CD14-positive monocyte (primary cell): ENCODE measurements around the gene CYP19A1. TPM values are rescaled to one million over a fixed set of nuclear protein-coding genes. Genes with fewer than 3 reads are reported as not detected.

Experiments used
- DNase-seq, 3 donors: peaks; one replicate each; pipeline ENCODE4 v3.0.0-alpha.2; 2011 to 2022
- H2AFZ ChIP-seq: 2 replicates; pipeline ENCODE4 v1.6.0; 2012; ENCODE audit warnings: mild to moderate bottlenecking, low read depth, low read length, inconsistent platforms; ENCODE audit not compliant: insufficient read depth, poor library complexity, severe bottlenecking
- H3K27ac ChIP-seq, 2 donors: 1 replicate in 1 of 2; 2 replicates in 1 of 2; pipeline ENCODE4 v1.5.1; 2012 to 2013; ENCODE audit warnings: low read length in 2 of 2, control low read depth in 1 of 2, inconsistent platforms in 1 of 2, low read depth in 1 of 2, mild to moderate bottlenecking in 1 of 2
- H3K27me3 ChIP-seq, 2 donors: one replicate each; pipeline versions ENCODE4 v1.6.0 to v1.6.1; 2011 to 2013; ENCODE audit warnings: low read length in 2 of 2; ENCODE audit not compliant: control insufficient read depth in 2 of 2, insufficient read depth in 2 of 2
- H3K36me3 ChIP-seq, 2 donors: replicated peaks in 1 of 2; 1 replicate in 1 of 2; 2 replicates in 1 of 2; pipeline versions ENCODE4 v1.5.1 to v1.6.1; 2012 to 2013; ENCODE audit warnings: low read length in 2 of 2, control low read depth in 1 of 2, inconsistent platforms in 1 of 2, mild to moderate bottlenecking in 1 of 2; ENCODE audit not compliant: insufficient read depth in 2 of 2, control insufficient read depth in 1 of 2
- H3K4me1 ChIP-seq, 2 donors: 1 replicate in 1 of 2; 2 replicates in 1 of 2; pipeline versions ENCODE4 v1.5.1 to v1.6.1; 2012 to 2013; ENCODE audit warnings: low read length in 2 of 2, control low read depth in 1 of 2, inconsistent platforms in 1 of 2, mild to moderate bottlenecking in 1 of 2, moderate library complexity in 1 of 2; ENCODE audit not compliant: insufficient read depth in 2 of 2, control insufficient read depth in 1 of 2
- H3K4me2 ChIP-seq: replicated peaks from 2 replicates; pipeline ENCODE3; 2012; ENCODE audit warnings: low read length, moderate library complexity, mild to moderate bottlenecking; ENCODE audit not compliant: poor library complexity, severe bottlenecking; ENCODE audit errors: extremely low read depth
- H3K4me3 ChIP-seq, 3 experiments: fragments of 200-600 bp in 1 of 3; sonication (generic) in 1 of 3; replicated peaks in 1 of 3; 1 replicate in 2 of 3; 2 replicates in 1 of 3; pipeline ENCODE4 v1.5.1; 2011 to 2013; ENCODE audit warnings: low read length in 3 of 3, mild to moderate bottlenecking in 3 of 3, control low read depth in 2 of 3, low read depth in 2 of 3, inconsistent platforms in 1 of 3, moderate library complexity in 1 of 3
- H3K79me2 ChIP-seq: 2 replicates; pipeline ENCODE4 v1.6.0; 2012; ENCODE audit warnings: mild to moderate bottlenecking, control low read depth, inconsistent platforms, low read length, moderate library complexity; ENCODE audit not compliant: insufficient read depth
- H3K9ac ChIP-seq: 2 replicates; pipeline ENCODE4 v1.6.0; 2017; ENCODE audit warnings: low read length, mild to moderate bottlenecking; ENCODE audit not compliant: insufficient read depth, poor library complexity, severe bottlenecking
- H3K9me3 ChIP-seq, 2 donors: replicated peaks in 1 of 2; 1 replicate in 1 of 2; 2 replicates in 1 of 2; pipeline versions ENCODE4 v1.5.1 to v1.6.1; 2012 to 2013; ENCODE audit warnings: low read length in 2 of 2, control low read depth in 1 of 2; ENCODE audit not compliant: control insufficient read depth in 1 of 2, insufficient read depth in 1 of 2
- H4K20me1 ChIP-seq: 2 replicates; pipeline ENCODE4 v1.6.0; 2012; ENCODE audit warnings: mild to moderate bottlenecking, low read length, control low read depth, moderate library complexity; ENCODE audit not compliant: insufficient read depth
- H3K27ac Mint-ChIP-seq, 7 donors: one replicate each; pipeline ENCODE4 v1.8.0; 2020; ENCODE audit warnings: mild to moderate bottlenecking in 7 of 7, mixed read lengths in 7 of 7, moderate library complexity in 6 of 7, inconsistent platforms in 2 of 7
- H3K27me3 Mint-ChIP-seq, 3 donors: one replicate each; pipeline ENCODE4 v1.8.0; 2021 to 2022; ENCODE audit warnings: low read depth in 3 of 3, mild to moderate bottlenecking in 3 of 3, mixed read lengths in 3 of 3, moderate library complexity in 3 of 3, inconsistent platforms in 1 of 3
- H3K36me3 Mint-ChIP-seq, 2 donors: one replicate each; pipeline ENCODE4 v1.8.0; 2020; ENCODE audit warnings: mixed read lengths in 2 of 2, inconsistent platforms in 1 of 2, mild to moderate bottlenecking in 1 of 2
- H3K4me1 Mint-ChIP-seq: one replicate; pipeline ENCODE4 v1.8.0; 2020; ENCODE audit warnings: mild to moderate bottlenecking, mixed read lengths
- H3K4me3 Mint-ChIP-seq, 2 donors: one replicate each; pipeline ENCODE4 v1.8.0; 2020; ENCODE audit warnings: mild to moderate bottlenecking in 2 of 2, mixed read lengths in 2 of 2, moderate library complexity in 1 of 2
- H3K9me3 Mint-ChIP-seq, 7 donors: one replicate each; pipeline ENCODE4 v1.8.0; 2020 to 2022; ENCODE audit warnings: mixed read lengths in 7 of 7, mild to moderate bottlenecking in 6 of 7, moderate library complexity in 6 of 7, inconsistent platforms in 2 of 7
- CTCF ChIP-seq: fragments of 200-600 bp; IDR thresholded peaks from one replicate; pipeline ENCODE4 v1.8.0; 2022; ENCODE audit warnings: antibody characterized with exemption, mild to moderate bottlenecking
- WGBS: methylation state at CpG from one replicate; pipeline ENCODE4 v1.1.5; 2013; ENCODE audit warnings: missing lambda C conversion rate; ENCODE audit not compliant: insufficient coverage; 5-methylcytosine and 5-hydroxymethylcytosine counted together
- intact Hi-C, 2 donors: fragments of 100-400 bp; cut with micrococcal nuclease; formaldehyde crosslinking; loops; one replicate each; pipeline versions ENCODE4 v1.15.0 to v1.15.1; 2023
- polyA plus RNA-seq, 3 donors: library from polyadenylated mRNA; depleted of rRNA in 1 of 3; unstranded in 2 of 3; stranded (reverse) in 1 of 3; fragments of 300-500 nt in 2 of 3; fragments of >200 nt in 1 of 3; fragmentation: Illumina TruSeq in 2 of 3; gene quantifications; 1 replicate in 2 of 3; 2 replicates in 1 of 3; pipeline ENCODE4 v1.2.3, GENCODE V29; 2012 to 2021

Gene CYP19A1
- polyA plus RNA-seq, 3 donors, result not detected

- H3K9me3 Mint-ChIP-seq, result peaks cover 0 to under 1% (median 0%) of the 10 kb centered on the region in 7 donors
- H3K27ac Mint-ChIP-seq, result peak overlapping the region in 2 of 7 donors; percentile 35 to 72
- Histone ChIP-seq H3K4me2 (peak overlapping the region; percentile 54), H3K36me3 (no peaks in the 10 kb centered on the region), H4K20me1 (no peaks in the 10 kb centered on the region), H3K27ac (peak overlapping the region in 1 of 2 donors; percentile 32), H3K9ac (no peak overlapping the region), H3K79me2 (no peaks in the 10 kb centered on the region), H3K9me3 (no peaks in the 10 kb centered on the region), H2AFZ (no peak overlapping the region), H3K27me3 (no peaks in the 10 kb centered on the region), H3K4me3 (peak overlapping the region in 1 of 3 experiments; percentile 34), H3K4me1 (peaks cover 64 to 77% of the 10 kb centered on the region in 2 donors)
- intact Hi-C loops, result no loop called here
- H3K4me1 Mint-ChIP-seq, result peaks cover 69% of the 10 kb centered on the region
- H3K36me3 Mint-ChIP-seq, result peaks cover 0 to 2% of the 10 kb centered on the region in 2 donors
- WGBS, result no CpG with 5 or more reads among the region's 4 CpGs
- peaks cover 0 to 1% (median 0%) of the 10 kb centered on the region in 3 donors for H3K27me3 Mint-ChIP-seq
- DNase-seq, result peak in 1 of 3 donors; percentile 28
- TF ChIP-seq CTCF, result no peak
- H3K4me3 Mint-ChIP-seq, result peak overlapping the region in 1 of 2 donors; percentile 64
These were observed 151.5 kb downstream of the CYP19A1 start for GRCh38 chr15:51186891-51187290.

DNA sequence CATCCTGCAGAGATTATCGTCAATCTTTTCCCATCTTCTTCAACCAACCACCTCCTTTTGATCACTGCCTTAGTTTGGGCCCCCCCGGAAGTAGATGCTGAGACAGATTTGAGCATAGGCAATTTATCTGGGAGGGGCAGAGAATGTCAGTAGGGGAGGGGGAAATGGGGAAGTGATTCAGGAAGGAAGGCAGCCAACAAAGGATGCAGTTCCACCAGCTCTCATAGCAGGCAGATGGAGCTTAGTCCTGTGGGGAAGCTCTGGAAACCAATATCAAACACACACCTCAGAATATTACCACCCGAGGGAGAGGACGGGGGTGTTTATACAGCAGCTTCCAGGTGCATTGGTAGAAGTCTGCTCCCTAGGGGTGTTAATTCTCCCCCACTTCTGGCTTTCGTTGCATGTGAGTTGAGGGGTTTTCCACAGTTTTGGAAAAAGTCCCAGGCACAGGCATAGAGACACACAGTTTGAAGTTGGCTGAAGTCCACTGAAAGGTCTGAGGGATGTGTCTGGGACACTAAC, 152.2 kb downstream of the CYP19A1 start:
- 91% methylated on average over 1 of the region's 5 CpGs for WGBS
- intact Hi-C loops, result no loop called here

More for the DNA sequence above, 152.2 kb downstream of the CYP19A1 start:
- H3K36me3 Mint-ChIP-seq, result peaks cover 0 to 2% of the 10 kb centered on the region in 2 donors
- no peak for TF ChIP-seq CTCF
- peak overlapping the region; percentile 54 for H3K4me2 ChIP-seq
- H3K4me1 ChIP-seq, result peaks cover 64 to 74% of the 10 kb centered on the region in 2 donors
- H3K36me3 ChIP-seq, result no peaks in the 10 kb centered on the region
- DNase-seq, result peak; percentile 30 to 57 (median 38)
- H3K27ac ChIP-seq, result peak overlapping the region in 1 of 2 donors; percentile 32
- no peaks in the 10 kb centered on the region for H3K9me3 ChIP-seq
- H3K9me3 Mint-ChIP-seq, result no peaks in the 10 kb centered on the region
- no peaks in the 10 kb centered on the region for H3K79me2 ChIP-seq
- H3K4me3 Mint-ChIP-seq, result peak overlapping the region in 1 of 2 donors; percentile 19
- peaks cover 66% of the 10 kb centered on the region for H3K4me1 Mint-ChIP-seq
- no peak overlapping the region for H2AFZ ChIP-seq
- peak overlapping the region in 1 of 3 experiments; percentile 34 for H3K4me3 ChIP-seq
- H3K27me3 ChIP-seq, result no peaks in the 10 kb centered on the region
- H3K9ac ChIP-seq, result no peak overlapping the region
- no peaks in the 10 kb centered on the region for H3K27me3 Mint-ChIP-seq
- no peaks in the 10 kb centered on the region for H4K20me1 ChIP-seq
- peak overlapping the region in 2 of 7 donors; percentile 64 to 86 for H3K27ac Mint-ChIP-seq
